CD14-positive monocyte (primary cell): ENCODE data around the gene TXNRD2. TPM values are rescaled to one million over a fixed set of nuclear protein-coding genes. Genes with fewer than 3 reads are reported as not detected.
"Not testable (repeated sequence)": the region's sequence is repeated elsewhere in the genome, so short reads cannot be mapped to it uniquely, and the experiment has no call there.

Experiments
- DNase-seq, 3 donors: peaks; one replicate each; pipeline ENCODE4 v3.0.0-alpha.2; 2011 to 2022
- H2AFZ ChIP-seq: 2 replicates; pipeline ENCODE4 v1.6.0; 2012; ENCODE audit warnings: mild to moderate bottlenecking, low read depth, low read length, inconsistent platforms; ENCODE audit not compliant: insufficient read depth, poor library complexity, severe bottlenecking
- H3K27ac ChIP-seq, 2 donors: 1 replicate in 1 of 2; 2 replicates in 1 of 2; pipeline ENCODE4 v1.5.1; 2012 to 2013; ENCODE audit warnings: low read length in 2 of 2, control low read depth in 1 of 2, inconsistent platforms in 1 of 2, low read depth in 1 of 2, mild to moderate bottlenecking in 1 of 2
- H3K27me3 ChIP-seq, 2 donors: one replicate each; pipeline versions ENCODE4 v1.6.0 to v1.6.1; 2011 to 2013; ENCODE audit warnings: low read length in 2 of 2; ENCODE audit not compliant: control insufficient read depth in 2 of 2, insufficient read depth in 2 of 2
- H3K36me3 ChIP-seq, 2 donors: replicated peaks in 1 of 2; 1 replicate in 1 of 2; 2 replicates in 1 of 2; pipeline versions ENCODE4 v1.5.1 to v1.6.1; 2012 to 2013; ENCODE audit warnings: low read length in 2 of 2, control low read depth in 1 of 2, inconsistent platforms in 1 of 2, mild to moderate bottlenecking in 1 of 2; ENCODE audit not compliant: insufficient read depth in 2 of 2, control insufficient read depth in 1 of 2
- H3K4me1 ChIP-seq, 2 donors: 1 replicate in 1 of 2; 2 replicates in 1 of 2; pipeline versions ENCODE4 v1.5.1 to v1.6.1; 2012 to 2013; ENCODE audit warnings: low read length in 2 of 2, control low read depth in 1 of 2, inconsistent platforms in 1 of 2, mild to moderate bottlenecking in 1 of 2, moderate library complexity in 1 of 2; ENCODE audit not compliant: insufficient read depth in 2 of 2, control insufficient read depth in 1 of 2
- H3K4me2 ChIP-seq: replicated peaks from 2 replicates; pipeline ENCODE3; 2012; ENCODE audit warnings: low read length, moderate library complexity, mild to moderate bottlenecking; ENCODE audit not compliant: poor library complexity, severe bottlenecking; ENCODE audit errors: extremely low read depth
- H3K4me3 ChIP-seq, 3 experiments: fragments of 200-600 bp in 1 of 3; sonication (generic) in 1 of 3; replicated peaks in 1 of 3; 1 replicate in 2 of 3; 2 replicates in 1 of 3; pipeline ENCODE4 v1.5.1; 2011 to 2013; ENCODE audit warnings: low read length in 3 of 3, mild to moderate bottlenecking in 3 of 3, control low read depth in 2 of 3, low read depth in 2 of 3, inconsistent platforms in 1 of 3, moderate library complexity in 1 of 3
- H3K79me2 ChIP-seq: 2 replicates; pipeline ENCODE4 v1.6.0; 2012; ENCODE audit warnings: mild to moderate bottlenecking, control low read depth, inconsistent platforms, low read length, moderate library complexity; ENCODE audit not compliant: insufficient read depth
- H3K9ac ChIP-seq: 2 replicates; pipeline ENCODE4 v1.6.0; 2017; ENCODE audit warnings: low read length, mild to moderate bottlenecking; ENCODE audit not compliant: insufficient read depth, poor library complexity, severe bottlenecking
- H3K9me3 ChIP-seq, 2 donors: replicated peaks in 1 of 2; 1 replicate in 1 of 2; 2 replicates in 1 of 2; pipeline versions ENCODE4 v1.5.1 to v1.6.1; 2012 to 2013; ENCODE audit warnings: low read length in 2 of 2, control low read depth in 1 of 2; ENCODE audit not compliant: control insufficient read depth in 1 of 2, insufficient read depth in 1 of 2
- H4K20me1 ChIP-seq: 2 replicates; pipeline ENCODE4 v1.6.0; 2012; ENCODE audit warnings: mild to moderate bottlenecking, low read length, control low read depth, moderate library complexity; ENCODE audit not compliant: insufficient read depth
- H3K27ac Mint-ChIP-seq, 7 donors: one replicate each; pipeline ENCODE4 v1.8.0; 2020; ENCODE audit warnings: mild to moderate bottlenecking in 7 of 7, mixed read lengths in 7 of 7, moderate library complexity in 6 of 7, inconsistent platforms in 2 of 7
- H3K27me3 Mint-ChIP-seq, 3 donors: one replicate each; pipeline ENCODE4 v1.8.0; 2021 to 2022; ENCODE audit warnings: low read depth in 3 of 3, mild to moderate bottlenecking in 3 of 3, mixed read lengths in 3 of 3, moderate library complexity in 3 of 3, inconsistent platforms in 1 of 3
- H3K36me3 Mint-ChIP-seq, 2 donors: one replicate each; pipeline ENCODE4 v1.8.0; 2020; ENCODE audit warnings: mixed read lengths in 2 of 2, inconsistent platforms in 1 of 2, mild to moderate bottlenecking in 1 of 2
- H3K4me1 Mint-ChIP-seq: one replicate; pipeline ENCODE4 v1.8.0; 2020; ENCODE audit warnings: mild to moderate bottlenecking, mixed read lengths
- H3K4me3 Mint-ChIP-seq, 2 donors: one replicate each; pipeline ENCODE4 v1.8.0; 2020; ENCODE audit warnings: mild to moderate bottlenecking in 2 of 2, mixed read lengths in 2 of 2, moderate library complexity in 1 of 2
- H3K9me3 Mint-ChIP-seq, 7 donors: one replicate each; pipeline ENCODE4 v1.8.0; 2020 to 2022; ENCODE audit warnings: mixed read lengths in 7 of 7, mild to moderate bottlenecking in 6 of 7, moderate library complexity in 6 of 7, inconsistent platforms in 2 of 7
- CTCF ChIP-seq: fragments of 200-600 bp; IDR thresholded peaks from one replicate; pipeline ENCODE4 v1.8.0; 2022; ENCODE audit warnings: antibody characterized with exemption, mild to moderate bottlenecking
- WGBS: methylation state at CpG from one replicate; pipeline ENCODE4 v1.1.5; 2013; ENCODE audit warnings: missing lambda C conversion rate; ENCODE audit not compliant: insufficient coverage; 5-methylcytosine and 5-hydroxymethylcytosine counted together
- intact Hi-C, 2 donors: fragments of 100-400 bp; cut with micrococcal nuclease; formaldehyde crosslinking; loops; one replicate each; pipeline versions ENCODE4 v1.15.0 to v1.15.1; 2023
- polyA plus RNA-seq, 3 donors: library from polyadenylated mRNA; depleted of rRNA in 1 of 3; unstranded in 2 of 3; stranded (reverse) in 1 of 3; fragments of 300-500 nt in 2 of 3; fragments of >200 nt in 1 of 3; fragmentation: Illumina TruSeq in 2 of 3; gene quantifications; 1 replicate in 2 of 3; 2 replicates in 1 of 3; pipeline ENCODE4 v1.2.3, GENCODE V29; 2012 to 2021

Gene TXNRD2
- polyA plus RNA-seq, 3 donors: 24.9 to 54.9 (median 30.8) TPM

GRCh38 chr22:19832476-19833108 lies 109.0 kb downstream of the TXNRD2 start:
- DNase-seq: no peak
- Mint-ChIP-seq H3K9me3 (peaks cover 0 to 2% (median 0%) of the 10 kb centered on the region in 7 donors), H3K27ac (no peak overlapping the region), H3K27me3 (peaks cover 0 to 3% (median 0%) of the 10 kb centered on the region in 3 donors), H3K4me3 (no peak overlapping the region), H3K4me1 (peaks cover 1% of the 10 kb centered on the region), H3K36me3 (no peaks in the 10 kb centered on the region)
- no peak overlapping the region for H3K9ac ChIP-seq
- H3K4me2 ChIP-seq: no peak overlapping the region
- intact Hi-C loops: no loop called here
- H3K4me3 ChIP-seq: no peak overlapping the region
- WGBS: 72% methylated on average over 6 of the region's 7 CpGs
- no peak overlapping the region for H2AFZ ChIP-seq
- no peaks in the 10 kb centered on the region for H3K4me1 ChIP-seq
- H3K79me2 ChIP-seq: no peaks in the 10 kb centered on the region
- no peak overlapping the region for H3K27ac ChIP-seq
- no peaks in the 10 kb centered on the region for H3K36me3 ChIP-seq
- no peaks in the 10 kb centered on the region for H3K27me3 ChIP-seq
- TF ChIP-seq CTCF: no peak
- no peaks in the 10 kb centered on the region for H3K9me3 ChIP-seq
- H4K20me1 ChIP-seq: no peaks in the 10 kb centered on the region

- H3K9ac ChIP-seq, H3K27me3 Mint-ChIP-seq, H3K4me3 ChIP-seq, H3K27me3 ChIP-seq, H3K4me3 Mint-ChIP-seq, H3K4me1 ChIP-seq, H3K4me1 Mint-ChIP-seq, H3K36me3 Mint-ChIP-seq, H3K27ac ChIP-seq, H3K9me3 ChIP-seq, H4K20me1 ChIP-seq, intact Hi-C loops, DNase-seq, H3K79me2 ChIP-seq, H3K36me3 ChIP-seq, H3K4me2 ChIP-seq, H3K9me3 Mint-ChIP-seq, H2AFZ ChIP-seq, H3K27ac Mint-ChIP-seq: not testable (repeated sequence)
- WGBS: no CpG with 5 or more reads among the region's 3 CpGs
Observed at GRCh38 chr22:19831979-19832378, 109.6 kb downstream of the TXNRD2 start.
